HG03095 (cell line): ENCODE data around the gene OR52N2.

ENCODE experiments used
- ATAC-seq: cut with Tn5 transposase; IDR thresholded peaks from one replicate; pipeline ENCODE4 v1.9.1; 2021; ENCODE audit warnings: moderate library complexity; ENCODE audit not compliant: unreplicated experiment

OR52N2 gene

DNA sequence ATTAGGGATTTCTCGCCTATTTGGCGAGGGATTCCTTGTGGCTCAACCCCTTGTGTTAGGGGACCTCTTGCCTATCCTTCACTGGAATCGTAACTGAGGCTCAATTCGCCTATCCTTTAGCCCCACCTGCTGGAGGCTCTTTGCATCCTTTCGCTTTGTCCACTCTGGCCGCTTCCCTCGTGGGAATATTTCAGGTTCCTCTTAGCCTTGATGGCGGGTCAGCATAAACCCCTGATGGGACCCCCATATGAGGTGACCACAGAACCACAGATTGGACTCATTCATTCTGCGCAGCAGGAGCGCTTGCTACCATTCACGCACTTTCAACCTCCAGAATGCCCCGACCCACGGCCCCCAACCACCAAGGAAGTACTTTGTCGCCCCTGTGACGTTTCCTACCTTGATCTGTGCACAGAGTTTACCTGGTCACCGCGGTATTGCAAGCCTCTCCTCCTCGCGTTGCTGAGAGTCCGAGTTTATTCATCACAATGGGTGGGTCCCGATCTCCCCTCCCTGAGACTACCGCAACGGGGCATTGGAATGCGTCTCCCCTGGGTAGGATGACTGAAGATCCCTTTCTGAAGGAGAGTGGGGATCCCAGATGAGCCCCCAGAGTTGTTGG is at the start of gene OR52N2:
OR52N2 (plus strand) TSS at position 425 of the 622 bp plus-strand sequence. CDS start 11,412 bp downstream, outside the sequence.
- ATAC-seq: peak; percentile 91

DNA sequence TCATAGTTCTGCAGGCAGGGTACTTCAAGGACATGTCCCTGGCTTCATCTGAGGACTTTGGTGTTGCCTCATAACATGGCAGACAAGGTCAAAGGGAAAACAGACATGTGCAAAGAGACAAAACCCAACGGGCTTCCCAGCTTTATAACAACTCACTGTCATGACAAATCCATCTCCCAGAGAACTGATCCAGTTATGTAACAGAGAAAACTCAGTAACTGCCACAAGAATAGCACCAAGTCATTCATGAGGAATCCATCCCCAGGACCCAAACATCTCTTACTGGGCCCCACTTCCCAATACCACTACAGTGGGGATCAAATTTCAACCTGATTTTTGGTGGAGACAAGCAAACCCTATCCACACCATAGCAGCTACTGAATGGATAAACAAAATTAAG is 41.7 kb upstream of the OR52N2 start:
- ATAC-seq: no peak

DNA sequence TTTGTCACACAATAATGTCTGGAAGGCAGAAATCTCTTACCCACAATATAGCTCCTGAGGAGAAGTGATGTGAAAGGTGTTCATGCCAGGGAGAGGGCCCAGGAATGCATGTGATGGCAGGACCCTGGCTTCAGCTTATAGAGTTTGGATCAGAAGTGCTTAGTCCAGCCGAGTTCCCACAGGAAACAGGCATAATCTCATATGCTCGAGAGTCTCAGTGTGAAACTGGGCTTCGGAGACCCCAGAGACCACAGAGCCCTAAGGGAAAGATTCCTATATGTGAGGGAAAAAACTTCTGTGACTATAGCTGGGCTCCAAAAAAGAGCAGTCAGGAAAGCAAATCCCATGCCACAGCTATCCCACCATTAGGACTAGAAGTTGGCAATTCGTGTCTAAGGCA is 25.5 kb upstream of the OR52N2 start, which contains the start of gene OR52N5:
OR52N5 (minus strand) TSS at position 101 of the 400 bp plus-strand sequence. CDS start 4,721 bp downstream, outside the sequence.
- ATAC-seq: no peak

DNA sequence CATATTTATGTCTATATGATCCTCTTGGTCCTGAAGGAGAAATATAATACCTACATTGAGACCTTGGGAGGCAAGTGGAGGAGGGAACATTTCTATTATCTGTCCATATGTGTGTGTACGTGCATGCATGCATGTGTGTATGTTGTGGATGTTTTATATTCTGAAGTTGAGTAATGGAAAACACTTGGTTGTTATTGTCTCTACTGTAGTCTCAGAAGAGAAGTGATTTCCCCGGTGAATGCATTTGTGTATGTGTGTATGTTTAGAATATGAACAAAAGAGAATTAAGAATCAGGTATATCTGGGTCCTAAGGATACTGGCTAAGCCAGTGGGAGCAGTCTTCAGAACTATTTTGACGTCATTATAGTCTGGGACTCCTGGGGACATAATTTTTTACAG is 17.6 kb upstream of the OR52N2 start, which contains the start of gene OR52N1:
OR52N1 (minus strand) TSS at position 101 of the 400 bp plus-strand sequence. CDS start 2,449 bp downstream, outside the sequence.
- ATAC-seq: no peak

DNA sequence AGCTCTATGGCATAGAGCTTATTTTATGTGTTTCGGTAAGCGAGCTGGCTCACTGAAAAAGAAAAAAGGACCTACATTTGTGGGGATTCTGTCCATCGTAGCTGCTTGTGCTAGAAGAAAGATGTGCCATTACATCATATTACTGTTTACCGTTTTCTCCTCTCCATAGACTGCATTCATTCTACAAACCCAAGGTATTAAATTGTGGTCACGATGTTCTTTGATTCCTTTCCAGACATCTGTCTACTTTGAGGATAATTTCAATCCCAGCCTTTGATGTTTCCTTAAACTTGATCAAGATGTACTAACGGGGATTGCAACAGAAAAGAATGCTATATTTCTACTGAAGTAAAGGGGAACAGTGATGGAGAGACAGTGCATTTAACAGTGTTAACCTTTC is 12.2 kb upstream of the OR52N2 start:
- no peak for ATAC-seq

DNA sequence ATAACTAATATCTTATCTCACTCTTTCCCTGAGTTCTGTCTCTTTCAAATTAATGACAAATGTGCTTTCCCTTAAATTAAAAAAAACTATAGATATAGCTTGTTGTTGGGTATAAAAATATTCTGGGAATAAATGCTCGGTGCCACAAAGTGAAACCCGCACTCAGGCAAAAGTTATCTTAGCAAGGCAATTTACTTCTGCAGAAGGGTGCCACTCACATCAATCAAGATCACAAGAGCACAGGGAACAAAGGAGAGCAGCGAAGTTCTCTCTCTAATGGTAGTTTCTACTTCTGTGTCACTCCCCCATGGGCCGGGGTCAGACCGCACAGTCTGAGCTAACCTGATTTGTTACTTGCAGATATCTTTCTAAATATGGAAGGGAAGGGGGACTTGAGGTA is 4.7 kb upstream of the OR52N2 start:
- no peak for ATAC-seq

DNA sequence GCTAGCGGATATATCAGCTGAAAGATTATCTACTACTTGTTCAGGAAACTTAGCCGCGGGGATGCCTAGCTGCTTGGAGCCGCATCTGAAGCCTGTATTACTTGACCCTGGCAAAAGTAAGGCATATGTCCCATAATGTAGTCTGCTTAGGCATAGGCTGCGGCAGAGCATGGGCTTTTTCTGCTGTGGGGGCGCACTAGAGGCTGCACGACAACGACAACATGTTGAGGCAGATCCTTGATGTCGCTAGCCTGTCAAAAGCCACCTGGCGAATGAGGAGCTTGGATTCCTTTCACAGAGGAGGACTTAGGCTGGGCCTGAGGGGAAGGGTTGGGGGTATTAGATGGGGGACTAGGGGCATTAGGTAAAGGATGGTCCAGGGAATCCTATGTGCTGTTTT is 1.1 kb upstream of the OR52N2 start:
- ATAC-seq: no peak

DNA sequence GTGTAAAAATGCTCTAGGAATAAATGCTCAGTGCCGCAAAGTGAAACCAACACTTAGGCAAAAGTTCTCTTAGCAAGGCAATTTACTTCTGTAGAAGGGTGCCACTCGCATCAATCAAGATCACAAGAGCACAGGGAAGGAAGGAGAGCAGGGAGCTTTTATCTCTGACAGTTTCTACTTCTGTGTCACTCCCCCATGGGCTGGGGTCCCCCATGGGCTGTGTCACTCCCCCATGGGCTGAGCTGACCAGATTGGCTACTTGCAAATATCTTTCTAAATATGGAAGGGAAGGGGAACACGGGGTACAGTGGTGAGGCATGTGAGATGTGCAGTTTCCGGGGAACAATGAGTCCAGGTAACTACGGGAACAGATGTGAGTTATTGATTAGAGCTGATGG is 397 bp downstream of the OR52N2 start:
- ATAC-seq: peak; percentile 28

DNA sequence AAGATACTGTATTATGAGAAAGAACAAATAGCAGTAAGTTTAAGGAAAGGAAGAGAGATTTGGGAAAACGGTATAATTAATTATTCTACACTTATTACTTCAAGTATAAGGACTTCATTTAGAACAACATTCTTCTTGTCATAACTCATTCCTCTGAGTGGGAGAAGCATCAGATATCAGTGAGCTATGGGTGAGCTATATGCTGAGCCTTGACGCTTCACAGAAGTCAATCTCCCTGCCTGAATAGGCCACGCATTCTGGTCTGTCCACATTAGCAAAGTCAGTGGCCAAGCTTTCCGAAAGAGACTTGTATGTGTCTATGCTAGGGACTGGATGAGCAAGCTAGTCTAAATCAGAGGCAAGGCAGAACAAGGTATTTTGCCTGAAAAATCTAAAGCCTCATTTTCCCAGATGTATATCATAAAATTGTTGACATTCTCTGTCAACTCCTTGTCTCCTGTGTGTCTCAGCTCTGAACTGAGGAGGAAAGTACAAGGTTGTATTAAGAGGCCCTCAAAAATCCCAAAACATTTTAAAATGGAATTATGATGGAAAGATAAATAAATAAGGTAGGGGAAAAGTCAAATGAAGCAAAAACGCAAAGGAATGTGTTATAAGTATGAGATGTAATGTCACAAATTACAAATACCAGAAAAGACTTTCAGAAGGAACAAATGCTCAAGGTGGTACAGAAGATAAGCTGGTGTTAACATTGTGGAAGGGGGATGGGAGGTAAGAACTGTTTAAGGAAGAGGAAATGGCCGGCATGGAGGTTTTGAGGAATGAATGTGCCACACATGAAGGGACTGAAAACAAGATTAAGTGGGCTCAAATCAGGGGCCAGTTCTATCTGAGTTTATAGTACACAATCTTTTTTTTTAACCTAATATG is 1.4 kb downstream of the OR52N2 start:
- ATAC-seq: no peak

DNA sequence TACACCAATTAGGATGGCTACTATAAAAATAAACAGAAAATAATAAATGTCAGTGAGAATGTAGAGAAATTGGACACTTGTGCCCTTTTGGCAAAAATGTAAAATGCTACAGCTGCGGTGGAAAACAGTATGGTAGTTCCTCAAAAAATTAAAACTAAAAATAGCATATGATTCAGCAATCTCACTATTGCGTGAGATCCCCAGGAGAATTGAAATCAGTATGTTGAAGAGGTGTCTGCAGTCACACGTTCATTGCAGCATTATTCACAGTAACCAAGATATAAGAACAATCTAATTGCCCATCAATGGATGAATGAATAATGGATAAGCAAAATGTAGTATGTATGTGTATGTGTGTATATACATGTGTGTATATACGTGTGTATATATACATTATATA is 6.8 kb downstream of the OR52N2 start:
- no peak for ATAC-seq

DNA sequence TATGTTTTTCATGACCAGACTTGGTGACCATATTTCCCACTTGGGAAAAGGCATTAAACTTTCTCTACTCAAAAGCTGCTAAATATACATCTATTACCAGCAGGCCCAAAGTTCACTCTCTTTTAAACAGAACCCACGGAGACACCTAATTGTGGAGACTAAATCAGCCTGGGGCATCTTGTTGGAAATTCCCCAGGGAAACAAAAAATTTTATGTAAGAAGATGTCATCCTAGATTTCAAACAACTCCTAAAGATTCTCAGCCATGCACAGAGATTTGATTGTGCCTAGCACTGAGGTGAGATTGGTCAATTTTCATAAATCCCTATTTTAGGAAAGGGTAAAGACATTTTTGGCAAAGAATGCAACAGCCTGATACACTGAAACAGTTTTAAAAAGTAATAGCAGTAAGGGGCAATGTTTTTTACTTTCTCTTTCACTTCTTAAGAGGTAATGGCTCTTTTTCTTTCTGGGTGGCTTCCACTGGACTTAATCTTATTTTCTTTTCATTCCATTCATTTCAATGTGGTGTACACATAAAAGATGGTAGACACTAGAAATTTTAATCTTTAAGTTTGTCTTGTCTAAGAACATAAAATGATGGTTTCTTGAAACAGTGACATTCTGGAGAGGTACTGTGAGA is 9.6 kb downstream of the OR52N2 start:
- ATAC-seq: no peak

DNA sequence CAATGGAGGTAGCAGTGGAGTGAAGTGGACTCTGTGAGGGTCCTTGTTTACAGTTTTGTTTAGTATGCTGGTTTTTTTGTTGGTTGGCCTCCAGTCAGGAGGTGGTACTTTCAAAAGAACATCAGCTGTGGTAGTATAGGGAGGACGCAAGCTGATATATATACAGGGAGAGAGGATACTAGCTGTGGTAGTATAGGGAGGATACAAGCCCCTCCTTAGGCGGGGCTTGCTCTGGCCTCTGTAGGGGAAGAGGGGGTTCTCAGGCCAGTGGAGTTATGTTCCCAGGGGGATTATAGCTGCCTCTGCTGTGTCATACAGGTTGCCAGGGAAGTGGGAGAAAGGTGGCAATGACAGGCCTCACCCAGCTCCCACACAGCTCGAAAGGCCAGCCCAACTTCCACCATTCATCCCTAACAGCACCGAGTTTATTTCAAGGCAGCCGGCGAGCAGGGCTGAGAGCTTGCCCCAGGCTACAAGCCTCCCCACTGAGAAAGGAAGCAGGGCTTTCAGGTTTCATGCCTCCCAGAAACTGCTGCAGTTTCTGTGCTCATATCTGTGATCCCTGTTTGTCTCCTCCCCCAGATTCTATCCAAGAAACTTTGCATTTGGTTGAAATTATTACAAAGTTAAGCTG is 22.6 kb downstream of the OR52N2 start:
- no peak for ATAC-seq

DNA sequence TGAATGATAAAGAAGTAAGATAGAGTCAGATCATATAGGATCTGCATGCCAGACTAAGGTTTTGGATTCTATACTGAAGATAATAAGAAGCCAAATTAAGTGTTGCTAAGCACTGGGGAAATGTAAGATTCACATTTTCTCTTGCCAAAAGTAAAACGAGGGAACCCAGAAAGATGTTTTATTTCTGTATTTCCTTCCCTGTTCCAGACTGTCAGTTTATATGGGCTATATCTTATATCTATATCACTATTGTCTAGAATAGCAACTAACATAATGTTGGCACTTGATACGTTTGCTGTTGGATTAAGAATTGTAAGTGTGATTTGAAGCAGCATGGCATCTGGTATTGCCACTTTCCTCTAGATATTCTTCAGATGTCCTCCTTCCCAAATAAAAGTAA is 24.7 kb downstream of the OR52N2 start:
- ATAC-seq: no peak

DNA sequence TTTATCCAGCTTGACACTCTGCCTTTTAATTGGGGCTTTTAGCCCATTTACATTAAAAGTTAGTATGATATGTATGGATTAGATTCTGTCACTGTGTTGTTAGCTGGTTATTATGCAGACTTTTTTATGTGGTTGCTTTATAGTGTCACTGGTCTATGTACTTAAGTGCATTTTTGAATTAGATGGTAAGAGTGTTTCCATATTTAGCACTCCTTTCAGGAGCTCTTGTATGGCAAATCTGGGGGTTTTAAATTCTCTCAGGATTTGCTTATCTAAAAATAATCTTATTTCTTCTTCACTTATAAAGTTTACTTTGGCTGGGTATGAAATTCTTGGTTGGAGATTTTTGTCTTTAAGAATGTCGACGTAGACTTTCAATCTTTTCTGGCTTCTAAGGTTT is 29.0 kb downstream of the OR52N2 start:
- no peak for ATAC-seq

DNA sequence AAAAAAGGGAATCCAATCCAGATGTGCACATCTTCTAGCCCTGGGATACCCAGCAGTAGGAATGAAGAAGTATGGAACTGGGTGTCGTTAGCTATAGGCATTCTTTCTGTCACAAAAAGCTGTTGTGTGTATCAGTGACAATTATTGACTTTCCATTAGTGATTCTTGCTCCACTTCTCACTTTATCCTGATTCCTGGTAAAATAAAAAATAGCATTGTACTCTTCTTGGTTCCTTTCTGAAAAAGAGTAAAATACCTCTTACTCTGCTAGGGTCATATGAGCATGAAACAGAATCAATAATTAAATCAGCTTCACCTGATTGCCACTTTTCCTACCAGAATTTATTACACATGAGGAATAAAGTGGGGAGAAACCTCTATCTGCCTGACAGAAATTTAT is 33.1 kb downstream of the OR52N2 start, which contains the start of gene OR52E6:
OR52E6 (minus strand) TSS at position 101 of the 400 bp plus-strand sequence; CDS start at position 101, 0 bp downstream.
- no peak for ATAC-seq

DNA sequence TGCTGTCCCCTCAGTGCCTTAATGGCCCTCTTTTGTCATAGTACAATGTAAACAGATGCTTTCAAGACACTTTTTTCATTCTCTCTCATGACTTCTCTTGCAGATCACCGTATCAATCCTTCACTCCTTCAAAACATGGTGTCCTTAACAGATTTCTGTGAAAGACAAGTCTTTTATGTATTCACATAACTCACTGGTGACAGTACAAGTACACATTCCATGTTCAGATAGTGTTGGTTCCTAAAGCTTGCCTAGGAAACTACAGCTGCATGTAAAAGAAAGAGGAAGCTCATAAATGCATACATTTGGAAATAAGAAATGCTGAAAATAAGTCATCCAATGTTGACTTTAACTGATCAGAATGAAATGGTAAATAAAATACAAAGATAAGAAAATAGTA is 38.0 kb downstream of the OR52N2 start:
- no peak for ATAC-seq

DNA sequence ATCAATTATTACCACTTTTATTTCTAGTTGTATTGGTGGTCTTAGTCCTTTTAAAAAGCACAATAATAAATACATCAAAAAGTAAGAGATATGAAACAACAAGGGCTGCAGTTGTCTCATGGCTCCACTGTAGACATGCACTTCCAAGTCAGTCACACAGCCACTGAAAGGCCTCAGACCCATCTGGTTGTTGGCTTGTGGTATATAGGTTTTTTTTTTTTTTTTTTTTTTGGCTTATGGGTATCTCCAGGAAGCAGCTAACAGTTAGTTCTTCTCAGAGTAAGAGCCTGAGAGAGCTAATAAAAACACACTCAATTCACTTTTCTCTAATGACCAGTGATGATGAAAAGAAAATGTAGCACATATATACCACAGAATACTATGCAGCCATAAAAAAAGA is 39.0 kb downstream of the OR52N2 start:
- ATAC-seq: no peak

DNA sequence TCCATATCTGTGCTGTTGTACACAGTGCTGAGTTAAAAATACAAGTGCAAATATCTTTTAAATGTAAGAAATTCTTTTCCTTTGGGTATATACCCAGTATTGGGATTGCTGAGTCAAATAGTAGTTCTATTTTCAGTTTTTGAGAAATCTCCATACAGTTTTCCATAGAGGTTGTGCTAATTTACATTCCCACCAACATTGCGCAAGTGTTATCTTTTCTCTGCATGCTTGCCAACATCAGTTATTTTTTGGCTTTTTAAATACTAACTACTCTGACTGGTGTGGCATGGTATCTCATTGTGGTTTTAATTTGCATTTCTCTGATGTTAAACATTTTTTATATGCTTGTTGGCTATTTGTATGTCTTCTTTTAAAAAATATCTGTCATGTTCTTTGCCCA is 42.3 kb downstream of the OR52N2 start:
- no peak for ATAC-seq

DNA sequence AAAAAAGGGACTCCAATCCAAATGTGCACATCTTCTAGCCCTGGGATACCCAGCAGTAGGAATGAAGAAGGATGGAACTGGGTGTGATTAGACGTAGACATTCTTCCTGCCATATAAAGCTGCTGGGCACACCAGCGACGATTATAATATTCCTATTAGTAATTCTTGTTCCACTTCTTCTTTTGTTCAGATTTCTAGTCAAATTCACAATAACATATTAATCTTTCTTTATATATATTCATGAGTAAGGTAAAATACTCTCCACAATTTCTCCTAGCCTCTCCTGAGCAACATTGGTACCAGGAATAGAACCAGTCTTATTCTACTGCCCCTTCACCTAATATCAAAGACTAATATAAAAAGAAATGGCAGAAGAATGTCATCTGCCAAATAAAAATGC is 48.9 kb downstream of the OR52N2 start, which contains the start of gene OR52E8:
OR52E8 (minus strand) TSS at position 101 of the 400 bp plus-strand sequence; CDS start at position 101, 0 bp downstream.
- ATAC-seq: no peak

DNA sequence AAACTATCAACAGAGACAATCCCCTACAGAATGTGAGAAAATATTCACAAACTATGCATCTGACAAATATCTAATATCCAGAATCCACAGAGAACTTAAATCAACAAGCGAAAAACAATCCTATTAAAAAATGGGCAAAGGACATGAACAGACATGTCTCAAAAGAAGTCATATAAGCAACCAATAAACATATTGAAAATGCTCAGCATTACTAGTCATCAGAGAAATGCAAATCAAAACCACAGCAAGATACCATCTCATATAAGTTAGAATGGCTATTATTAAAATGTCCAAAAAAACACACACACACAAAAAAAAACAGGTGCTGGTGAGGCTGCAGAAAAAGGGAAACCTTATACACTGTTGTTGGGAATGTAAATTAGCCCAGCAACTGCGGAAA is 57.1 kb downstream of the OR52N2 start:
- no peak for ATAC-seq
